ENCODE results near the gene NRP2. TPM values are rescaled to one million over a fixed set of nuclear protein-coding genes. Genes with fewer than 3 reads are reported as not detected.

Gene NRP2
- total and polyA plus RNA-seq, 9 donors: 47.9 to 143 (median 106) TPM

GRCh38 chr2:205719847-205720246, 37.5 kb downstream of the NRP2 start:
- 81 to 88% (median 84%) methylated on average over 4 of the region's 4 CpGs for WGBS, 3 donors
- H3K27ac ChIP-seq: no peak overlapping the region
- intact Hi-C loops (cut with DNase I): no loop called here

GRCh38 chr2:205720451-205720902, 38.2 kb downstream of the NRP2 start:
- intact Hi-C loops (cut with DNase I): no loop called here
- peaks cover 7% of the 10 kb centered on the region for H3K4me1 ChIP-seq (ENCODE audit: insufficient read depth)
- H3K36me3 ChIP-seq: no peaks in the 10 kb centered on the region

More at GRCh38 chr2:205719847-205720246, 37.5 kb downstream of the NRP2 start:
- no peak overlapping the region for H3K4me3 ChIP-seq
- H3K9me3 ChIP-seq: no peaks in the 10 kb centered on the region
- no peaks in the 10 kb centered on the region for H3K27me3 ChIP-seq
- TF ChIP-seq EP300 (IDR thresholded peaks at IDR 0.05): no peak
- no peak for TF ChIP-seq CTCF (IDR thresholded peaks at IDR 0.05)
- no peak for TF ChIP-seq POLR2A (IDR thresholded peaks at IDR 0.05)
- no peak for DNase-seq
- no peaks in the 10 kb centered on the region for H3K36me3 ChIP-seq
- peaks cover 7% of the 10 kb centered on the region for H3K4me1 ChIP-seq (ENCODE audit: insufficient read depth)

GRCh38 chr2:205721057-205721449, 38.8 kb downstream of the NRP2 start:
- no peaks in the 10 kb centered on the region for H3K9me3 ChIP-seq
- 85 to 89% (median 86%) methylated on average over 8 of the region's 8 CpGs for WGBS, 3 donors
- DNase-seq: no peak
- H3K4me1 ChIP-seq (ENCODE audit: insufficient read depth): peaks cover 7% of the 10 kb centered on the region
- H3K36me3 ChIP-seq: no peaks in the 10 kb centered on the region
- no peak overlapping the region for H3K4me3 ChIP-seq
- no peak overlapping the region for H3K27ac ChIP-seq
- intact Hi-C loops (cut with DNase I): no loop called here
- no peaks in the 10 kb centered on the region for H3K27me3 ChIP-seq
- TF ChIP-seq CTCF (IDR thresholded peaks at IDR 0.05) (no peak), EP300 (IDR thresholded peaks at IDR 0.05) (no peak), POLR2A (IDR thresholded peaks at IDR 0.05) (no peak)

More at GRCh38 chr2:205720451-205720902, 38.2 kb downstream of the NRP2 start:
- TF ChIP-seq CTCF (IDR thresholded peaks at IDR 0.05): no peak
- no peak for TF ChIP-seq EP300 (IDR thresholded peaks at IDR 0.05)
- TF ChIP-seq POLR2A (IDR thresholded peaks at IDR 0.05): no peak
- Histone ChIP-seq H3K9me3 (no peaks in the 10 kb centered on the region), H3K27me3 (no peaks in the 10 kb centered on the region), H3K27ac (no peak overlapping the region), H3K4me3 (no peak overlapping the region)
- peak in 1 of 5 donors; percentile 21 for DNase-seq
- WGBS, 3 donors: 41 to 46% (median 46%) methylated on average over 6 to 7 of the region's 7 CpGs

- Histone ChIP-seq H3K27ac (no peak overlapping the region), H3K4me1 (ENCODE audit: insufficient read depth) (peaks cover 7% of the 10 kb centered on the region)
Observed at GRCh38 chr2:205722283-205722918, 40.1 kb downstream of the NRP2 start.

More at GRCh38 chr2:205722283-205722918, 40.1 kb downstream of the NRP2 start:
- Histone ChIP-seq H3K36me3 (no peaks in the 10 kb centered on the region), H3K9me3 (no peaks in the 10 kb centered on the region), H3K4me3 (no peak overlapping the region), H3K27me3 (no peaks in the 10 kb centered on the region)
- TF ChIP-seq POLR2A (IDR thresholded peaks at IDR 0.05): no peak
- no peak for TF ChIP-seq EP300 (IDR thresholded peaks at IDR 0.05)
- TF ChIP-seq CTCF (IDR thresholded peaks at IDR 0.05): no peak
- DNase-seq: no peak
- intact Hi-C loops (cut with DNase I): no loop called here
- WGBS, 3 donors: 70 to 78% (median 75%) methylated on average over 4 of the region's 4 CpGs

All from ovary (tissue), 9 donors.